IMR-90 (cell line): ENCODE data around the gene SLC37A3. TPM values are rescaled to one million over a fixed set of nuclear protein-coding genes. Genes with fewer than 3 reads are reported as not detected.

Experiments used
- ATAC-seq: fragments of 200-7000 bp; cut with Tn5 transposase; 2 replicates; pipeline ENCODE4 v1.9.1; 2020; ENCODE audit warnings: low read depth, mild to moderate bottlenecking, moderate library complexity
- BruUV-seq: library from RNA; stranded (reverse); fragments of 400-500 nt; replicated peaks from 2 replicates; lab custom pipeline; 2021; lab: Mats Ljungman, UMichigan
- CTCF ChIA-PET: fragments of 300-600 bp; formaldehyde crosslinking; extraction: SDS; loops from one replicate; lab custom pipeline; 2021; ENCODE audit warnings: antibody characterized with exemption; lab: Yijun Ruan, JAX
- POLR2A ChIA-PET: fragments of 300-600 bp; sonication (Branson Sonifier 250); formaldehyde crosslinking; loops from one replicate; lab custom pipeline; 2022; ENCODE audit warnings: antibody characterized with exemption; ENCODE audit not compliant: unreplicated experiment; lab: Charles Lee
- DNase-seq: peaks from one replicate; pipeline ENCODE4 v3.0.0; 2013
- H2AFZ ChIP-seq: replicated peaks from 2 replicates; pipeline ENCODE3; 2013; ENCODE audit warnings: low read length, mild to moderate bottlenecking; ENCODE audit not compliant: poor library complexity
- H2AK5ac ChIP-seq: 2 replicates; pipeline ENCODE4 v1.6.1; 2013; ENCODE audit warnings: low read depth, low read length, inconsistent platforms
- H2AK9ac ChIP-seq: replicated peaks from 2 replicates; pipeline ENCODE3; 2013; ENCODE audit warnings: mild to moderate bottlenecking, low read depth, low read length, moderate library complexity; ENCODE audit not compliant: poor library complexity
- H2BK120ac ChIP-seq: 2 replicates; pipeline ENCODE4 v1.6.1; 2013; ENCODE audit warnings: low read depth, low read length, inconsistent platforms
- H2BK15ac ChIP-seq: 3 replicates; pipeline ENCODE4 v1.6.1; 2013; ENCODE audit warnings: low read depth, low read length, inconsistent platforms
- H2BK20ac ChIP-seq: 2 replicates; pipeline ENCODE4 v1.6.1; 2013; ENCODE audit warnings: low read depth, mild to moderate bottlenecking, inconsistent platforms, low read length, moderate library complexity
- H2BK5ac ChIP-seq: 2 replicates; pipeline ENCODE4 v1.6.1; 2013; ENCODE audit warnings: mild to moderate bottlenecking, low read depth, low read length, inconsistent platforms; ENCODE audit not compliant: poor library complexity, severe bottlenecking
- H3K14ac ChIP-seq: replicated peaks from 2 replicates; pipeline ENCODE4 v1.6.1; 2013; ENCODE audit warnings: low read depth, low read length, inconsistent platforms
- H3K18ac ChIP-seq: 2 replicates; pipeline ENCODE4 v1.6.1; 2013; ENCODE audit warnings: low read depth, low read length, control low read depth
- H3K23ac ChIP-seq: 2 replicates; pipeline ENCODE4 v1.6.1; 2013; ENCODE audit warnings: low read depth, low read length, inconsistent platforms
- H3K27ac ChIP-seq: 2 replicates; pipeline ENCODE4 v1.5.1; 2013; ENCODE audit warnings: mild to moderate bottlenecking, control low read depth, low read length; ENCODE audit not compliant: insufficient read depth
- H3K27me3 ChIP-seq: 2 replicates; pipeline ENCODE4 v1.6.1; 2013; ENCODE audit warnings: low read length; ENCODE audit not compliant: control insufficient read depth, insufficient read depth
- H3K36me3 ChIP-seq: 2 replicates; pipeline ENCODE4 v1.6.1; 2013; ENCODE audit warnings: low read length, mixed read lengths; ENCODE audit not compliant: control insufficient read depth, insufficient read depth
- H3K4ac ChIP-seq: 2 replicates; pipeline ENCODE4 v1.6.1; 2013; ENCODE audit warnings: low read depth, low read length, inconsistent platforms
- H3K4me1 ChIP-seq: 2 replicates; pipeline ENCODE4 v1.6.1; 2013; ENCODE audit warnings: low read length, mixed read lengths; ENCODE audit not compliant: control insufficient read depth, insufficient read depth
- H3K4me2 ChIP-seq: 2 replicates; pipeline ENCODE4 v1.6.1; 2013; ENCODE audit warnings: low read depth, mild to moderate bottlenecking, control low read depth, low read length, moderate library complexity
- H3K4me3 ChIP-seq: 2 replicates; pipeline ENCODE4 v1.5.1; 2013; ENCODE audit warnings: low read depth, mild to moderate bottlenecking, control low read depth, low read length, moderate library complexity; ENCODE audit not compliant: insufficient read depth
- H3K56ac ChIP-seq: 2 replicates; pipeline ENCODE4 v1.6.1; 2013; ENCODE audit warnings: low read length, inconsistent platforms; ENCODE audit not compliant: insufficient read depth; ENCODE audit errors: extremely low read depth
- H3K79me1 ChIP-seq, 2 experiments: 2 replicates each; pipeline ENCODE4 v1.6.1; 2013; ENCODE audit warnings: low read length in 2 of 2, inconsistent platforms in 1 of 2, low read depth in 1 of 2
- H3K9ac ChIP-seq: 2 replicates; pipeline ENCODE4 v1.6.1; 2013; ENCODE audit warnings: low read depth, low read length, control low read depth
- H3K9me1 ChIP-seq: 2 replicates; pipeline ENCODE4 v1.6.1; 2013; ENCODE audit warnings: low read length, inconsistent platforms; ENCODE audit not compliant: insufficient read depth
- H3K9me3 ChIP-seq: 2 replicates; pipeline ENCODE4 v1.6.1; 2013; ENCODE audit warnings: low read length; ENCODE audit not compliant: control insufficient read depth, insufficient read depth
- H4K20me1 ChIP-seq: 2 replicates; pipeline ENCODE4 v1.6.1; 2013; ENCODE audit warnings: low read length, inconsistent platforms; ENCODE audit not compliant: insufficient read depth
- H4K5ac ChIP-seq: 2 replicates; pipeline ENCODE4 v1.6.1; 2013; ENCODE audit warnings: mild to moderate bottlenecking, low read depth, low read length, control low read depth
- H4K8ac ChIP-seq, 2 experiments: 2 replicates each; pipeline ENCODE4 v1.6.1; 2013; ENCODE audit warnings: low read depth in 2 of 2, low read length in 2 of 2, control low read depth in 1 of 2, inconsistent platforms in 1 of 2
- H4K91ac ChIP-seq: 2 replicates; pipeline ENCODE4 v1.6.1; 2013; ENCODE audit warnings: low read depth, low read length, inconsistent platforms; ENCODE audit not compliant: insufficient read depth
- CEBPB ChIP-seq: IDR thresholded peaks from 2 replicates; pipeline ENCODE4 v1.6.1; 2012; ENCODE audit warnings: low read depth, low read length, improper control_type of control experiment
- CHD1 ChIP-seq: IDR thresholded peaks from 2 replicates; pipeline ENCODE4 v1.6.1; 2012; ENCODE audit warnings: low read depth, low read length, improper control_type of control experiment
- MAFK ChIP-seq: IDR thresholded peaks from 2 replicates; pipeline ENCODE4 v1.6.1; 2012; ENCODE audit warnings: low read depth, low read length, improper control_type of control experiment
- POLR2A ChIP-seq: IDR thresholded peaks from 2 replicates; pipeline ENCODE4 v1.6.1; 2012; ENCODE audit warnings: mild to moderate bottlenecking, low read depth, low read length
- RFX5 ChIP-seq: IDR thresholded peaks from 2 replicates; pipeline ENCODE4 v1.8.0; 2012; ENCODE audit warnings: low read depth, mild to moderate bottlenecking, low read length, moderate library complexity
- WGBS, 2 experiments: methylation state at CpG; one replicate each; pipeline versions ENCODE4 v1.1.5 to v1.1.7; 2013; ENCODE audit warnings: missing lambda C conversion rate in 2 of 2; ENCODE audit not compliant: insufficient read length in 1 of 2; ENCODE audit errors: extremely low coverage in 2 of 2; 5-methylcytosine and 5-hydroxymethylcytosine counted together
- dilution Hi-C: fragments of 300-500 bp; cut with HindIII; formaldehyde crosslinking; loops from one replicate; pipeline ENCODE4 v1.14.3; 2018; ENCODE audit warnings: low sequenced_read_pairs; ENCODE audit not compliant: unreplicated experiment
- in situ Hi-C: fragments of 300-500 bp; cut with MboI; formaldehyde crosslinking; loops from 3 replicates; pipeline ENCODE4 v1.14.3; 2019; ENCODE audit warnings: low sequenced_read_pairs, inconsistent platforms, mixed read lengths
- intact Hi-C: fragments of 100-400 bp; cut with micrococcal nuclease; formaldehyde crosslinking; loops from 2 replicates; pipeline ENCODE4 v1.10.0; 2022
- polyA plus RNA-seq, 3 experiments: library from polyadenylated mRNA; depleted of rRNA; stranded (reverse); fragments of >200 nt; gene quantifications; 2 replicates each; pipeline ENCODE4 v1.2.3, GENCODE V29; 2012; ENCODE audit warnings: low replicate concordance in 1 of 3
- total RNA-seq: library from RNA; depleted of rRNA; stranded (reverse); fragments of >200 nt; gene quantifications from 2 replicates; pipeline ENCODE4 v1.2.3, GENCODE V29; 2012
- TF ChIP-seq, protein P1 (sequence below): conservative IDR thresholded peaks from 2 replicates; pipeline ENCODE4 v1.5.1; 2012; ENCODE audit warnings: mild to moderate bottlenecking, low read depth, low read length, improper control_type of control experiment

The SLC37A3 gene
- total and polyA plus RNA-seq, 2 of the 4 experiments (the other 2 are of a cell fraction) = 43.2 to 45.3 TPM

DNA sequence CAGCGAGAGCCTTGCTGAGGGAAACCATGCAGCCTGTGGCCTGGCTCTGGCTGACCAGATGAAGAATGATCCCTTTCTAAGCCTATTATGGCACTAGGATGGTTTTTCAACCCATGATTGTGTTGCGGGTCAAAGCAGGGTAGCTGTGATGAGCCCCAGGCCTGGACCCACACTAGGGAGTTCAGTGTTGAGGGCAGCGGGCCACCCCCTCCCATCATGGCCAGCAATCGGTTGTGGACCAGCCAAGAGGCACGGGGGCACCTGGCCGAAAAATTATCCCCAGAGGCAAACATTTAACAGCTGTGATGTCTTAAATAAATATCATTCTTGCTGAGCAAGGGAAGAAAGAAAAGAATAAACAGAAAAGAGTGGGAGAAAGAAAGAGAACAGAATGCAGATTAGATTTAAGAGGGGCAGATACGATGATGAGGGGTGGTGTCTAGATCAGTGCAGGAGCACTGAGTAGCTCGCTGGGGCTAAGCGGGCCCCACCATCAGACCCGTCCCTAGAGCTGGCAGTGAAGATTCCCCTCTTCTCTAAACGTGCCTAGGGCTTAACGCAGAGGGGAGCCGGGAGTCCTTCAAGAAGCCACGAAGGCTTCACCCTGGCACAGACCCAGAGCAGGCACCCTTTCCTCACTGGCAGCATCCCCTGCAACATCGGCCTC, 82.7 kb downstream of the SLC37A3 start:
- Histone ChIP-seq H3K4ac (peak overlapping the region; percentile 58), H4K8ac (peak overlapping the region; percentile 46 to 55), H2AFZ (peak overlapping the region; percentile 90), H3K27me3 (no peaks in the 10 kb centered on the region), H2AK9ac (no peak overlapping the region), H3K9me1 (peaks cover 3% of the 10 kb centered on the region; the same call in 1 of the 2 replicates), H3K14ac (peak overlapping the region; percentile 46; the same call in 1 of the 2 replicates), H2AK5ac (no peak overlapping the region), H3K4me1 (peaks cover 12% of the 10 kb centered on the region), H3K4me2 (peak overlapping the region; percentile 68), H4K5ac (peak overlapping the region; percentile 61), H4K20me1 (no peaks in the 10 kb centered on the region), H2BK120ac (peak overlapping the region; percentile 40), H2BK20ac (peak overlapping the region; percentile 16; the same call in 1 of the 2 replicates), H3K9ac (no peak overlapping the region), H2BK15ac (peak overlapping the region; percentile 4; the same call in 1 of the 3 replicates), H3K4me3 (no peak overlapping the region), H3K9me3 (no peaks in the 10 kb centered on the region), H3K23ac (peak overlapping the region; percentile 61), H4K91ac (peak overlapping the region; percentile 60; the same call in 1 of the 2 replicates), H3K36me3 (no peaks in the 10 kb centered on the region), H3K27ac (no peak overlapping the region), H3K56ac (no peak overlapping the region), H3K79me1 (no peaks in the 10 kb centered on the region), H2BK5ac (peak overlapping the region; percentile 14), H3K18ac (peak overlapping the region; percentile 32)
- intact Hi-C loops (no loop called here), dilution Hi-C loops (no loop called here), in situ Hi-C loops (no loop called here)
- ChIA-PET POLR2A (no interaction called here), CTCF (no interaction called here)
- ATAC-seq (peak; percentile 7), DNase-seq (no peak)
- 40% methylated on average over 3 of the region's 15 CpGs; no CpG with 5 or more reads in 1 of the 2 experiments for WGBS, 2 experiments
- TF ChIP-seq RFX5 = no peak
- TF ChIP-seq POLR2A = no peak
- TF ChIP-seq, protein P1, sequence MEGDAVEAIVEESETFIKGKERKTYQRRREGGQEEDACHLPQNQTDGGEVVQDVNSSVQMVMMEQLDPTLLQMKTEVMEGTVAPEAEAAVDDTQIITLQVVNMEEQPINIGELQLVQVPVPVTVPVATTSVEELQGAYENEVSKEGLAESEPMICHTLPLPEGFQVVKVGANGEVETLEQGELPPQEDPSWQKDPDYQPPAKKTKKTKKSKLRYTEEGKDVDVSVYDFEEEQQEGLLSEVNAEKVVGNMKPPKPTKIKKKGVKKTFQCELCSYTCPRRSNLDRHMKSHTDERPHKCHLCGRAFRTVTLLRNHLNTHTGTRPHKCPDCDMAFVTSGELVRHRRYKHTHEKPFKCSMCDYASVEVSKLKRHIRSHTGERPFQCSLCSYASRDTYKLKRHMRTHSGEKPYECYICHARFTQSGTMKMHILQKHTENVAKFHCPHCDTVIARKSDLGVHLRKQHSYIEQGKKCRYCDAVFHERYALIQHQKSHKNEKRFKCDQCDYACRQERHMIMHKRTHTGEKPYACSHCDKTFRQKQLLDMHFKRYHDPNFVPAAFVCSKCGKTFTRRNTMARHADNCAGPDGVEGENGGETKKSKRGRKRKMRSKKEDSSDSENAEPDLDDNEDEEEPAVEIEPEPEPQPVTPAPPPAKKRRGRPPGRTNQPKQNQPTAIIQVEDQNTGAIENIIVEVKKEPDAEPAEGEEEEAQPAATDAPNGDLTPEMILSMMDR = no peak
- TF ChIP-seq MAFK = no peak
- TF ChIP-seq CEBPB = no peak
- no peak for TF ChIP-seq CHD1
- no TSS peak for BruUV-seq
